Caco-2 (cell line): Measurements from ENCODE around the gene PSMC3. TPM values are rescaled to one million over a fixed set of nuclear protein-coding genes. Genes with fewer than 3 reads are reported as not detected.

Experiments used
- BruUV-seq: library from RNA; stranded (reverse); fragments of 400-500 nt; replicated peaks from 2 replicates; lab custom pipeline; 2021; lab: Mats Ljungman, UMichigan
- CTCF ChIA-PET: fragments of 300-600 bp; sonication (Branson Sonifier 250); formaldehyde crosslinking; loops from one replicate; lab custom pipeline; 2022; ENCODE audit warnings: antibody characterized with exemption; lab: Charles Lee
- POLR2A ChIA-PET: fragments of 300-600 bp; sonication (Branson Sonifier 250); formaldehyde crosslinking; loops from one replicate; lab custom pipeline; 2022; ENCODE audit warnings: antibody characterized with exemption; lab: Charles Lee
- DNase-seq, 2 experiments: peaks; one replicate each; pipeline versions ENCODE4 v3.0.0 to v3.0.0-alpha.2; 2020 to 2022
- H3K27me3 ChIP-seq: replicated peaks from 2 replicates; pipeline ENCODE4 v1.6.0; 2011; ENCODE audit warnings: low read length; ENCODE audit not compliant: control insufficient read depth, insufficient read depth
- H3K36me3 ChIP-seq: 2 replicates; pipeline ENCODE4 v1.5.1; 2011; ENCODE audit warnings: low read length; ENCODE audit not compliant: control insufficient read depth, insufficient read depth
- H3K4me1 ChIP-seq: fragments of 250-450 bp; sonication (Bioruptor Pico); 2 replicates; pipeline ENCODE4 v1.5.1; 2020; ENCODE audit warnings: mild to moderate bottlenecking
- H3K4me3 ChIP-seq: 2 replicates; pipeline ENCODE4 v1.5.1; 2011; ENCODE audit warnings: low read depth, mild to moderate bottlenecking, control low read depth, low read length
- H3K9me3 ChIP-seq: fragments of 250-450 bp; sonication (Bioruptor Pico); 2 replicates; pipeline ENCODE4 v1.5.1; 2020; ENCODE audit warnings: mild to moderate bottlenecking, moderate library complexity
- H3K27ac Mint-ChIP-seq: one replicate; pipeline ENCODE4 v1.8.0; 2022; ENCODE audit warnings: mixed read lengths; ENCODE audit not compliant: unreplicated experiment
- H3K27me3 Mint-ChIP-seq: one replicate; pipeline ENCODE4 v1.8.0; 2022; ENCODE audit warnings: mixed read lengths; ENCODE audit not compliant: insufficient read depth, unreplicated experiment
- H3K36me3 Mint-ChIP-seq: one replicate; pipeline ENCODE4 v1.8.0; 2022; ENCODE audit warnings: mild to moderate bottlenecking, mixed read lengths; ENCODE audit not compliant: insufficient read depth, unreplicated experiment
- H3K4me1 Mint-ChIP-seq: one replicate; pipeline ENCODE4 v1.8.0; 2022; ENCODE audit warnings: low read depth, mixed read lengths; ENCODE audit not compliant: unreplicated experiment
- H3K4me3 Mint-ChIP-seq: one replicate; pipeline ENCODE4 v1.8.0; 2022; ENCODE audit warnings: mild to moderate bottlenecking, moderate library complexity, mixed read lengths; ENCODE audit not compliant: unreplicated experiment
- H3K9me3 Mint-ChIP-seq: one replicate; pipeline ENCODE4 v1.8.0; 2022; ENCODE audit warnings: mixed read lengths; ENCODE audit not compliant: unreplicated experiment
- intact Hi-C: fragments of 100-400 bp; cut with micrococcal nuclease; formaldehyde crosslinking; loops from one replicate; pipeline ENCODE4 v1.10.0; 2022; ENCODE audit not compliant: unreplicated experiment
- total RNA-seq: library from RNA; stranded (reverse); gene quantifications from 2 replicates; pipeline ENCODE4 v1.2.3, GENCODE V29; 2022
- TF ChIP-seq, protein P1 (sequence below), 2 experiments: fragments of 200-600 bp in 1 of 2; IDR thresholded peaks; 1 replicate in 1 of 2; 2 replicates in 1 of 2; pipeline versions ENCODE4 v1.5.1 to v1.8.0; 2011 to 2022; ENCODE audit warnings: antibody characterized with exemption in 1 of 2, control low read depth in 1 of 2, inconsistent platforms in 1 of 2, low read depth in 1 of 2, low read length in 1 of 2, mild to moderate bottlenecking in 1 of 2, moderate library complexity in 1 of 2; ENCODE audit not compliant: insufficient read depth in 1 of 2, severe bottlenecking in 1 of 2, unreplicated experiment in 1 of 2

PSMC3 gene
- total RNA-seq, 1 experiment from 2014 or later = 196 TPM

GRCh38 chr11:47394050-47394321 is 32.3 kb downstream of the PSMC3 start:
- Histone ChIP-seq H3K9me3 (no peaks in the 10 kb centered on the region), H3K4me1 (no peaks in the 10 kb centered on the region), H3K4me3 (no peak overlapping the region), H3K36me3 (no peaks in the 10 kb centered on the region), H3K27me3 (no peaks in the 10 kb centered on the region)
- DNase-seq = no peak
- no TSS peak for BruUV-seq
- TF ChIP-seq, protein P1, sequence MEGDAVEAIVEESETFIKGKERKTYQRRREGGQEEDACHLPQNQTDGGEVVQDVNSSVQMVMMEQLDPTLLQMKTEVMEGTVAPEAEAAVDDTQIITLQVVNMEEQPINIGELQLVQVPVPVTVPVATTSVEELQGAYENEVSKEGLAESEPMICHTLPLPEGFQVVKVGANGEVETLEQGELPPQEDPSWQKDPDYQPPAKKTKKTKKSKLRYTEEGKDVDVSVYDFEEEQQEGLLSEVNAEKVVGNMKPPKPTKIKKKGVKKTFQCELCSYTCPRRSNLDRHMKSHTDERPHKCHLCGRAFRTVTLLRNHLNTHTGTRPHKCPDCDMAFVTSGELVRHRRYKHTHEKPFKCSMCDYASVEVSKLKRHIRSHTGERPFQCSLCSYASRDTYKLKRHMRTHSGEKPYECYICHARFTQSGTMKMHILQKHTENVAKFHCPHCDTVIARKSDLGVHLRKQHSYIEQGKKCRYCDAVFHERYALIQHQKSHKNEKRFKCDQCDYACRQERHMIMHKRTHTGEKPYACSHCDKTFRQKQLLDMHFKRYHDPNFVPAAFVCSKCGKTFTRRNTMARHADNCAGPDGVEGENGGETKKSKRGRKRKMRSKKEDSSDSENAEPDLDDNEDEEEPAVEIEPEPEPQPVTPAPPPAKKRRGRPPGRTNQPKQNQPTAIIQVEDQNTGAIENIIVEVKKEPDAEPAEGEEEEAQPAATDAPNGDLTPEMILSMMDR (IDR thresholded peaks at IDR 0.05; ENCODE audit: insufficient read depth in 1 of 2, low read depth in 1 of 2, low read length in 1 of 2, severe bottlenecking in 1 of 2, unreplicated experiment in 1 of 2) = no peak
- intact Hi-C loops = no loop called here
- ChIA-PET POLR2A (no interaction called here), CTCF (no interaction called here)
- Mint-ChIP-seq H3K4me1 (no peaks in the 10 kb centered on the region), H3K4me3 (no peak overlapping the region), H3K36me3 (no peaks in the 10 kb centered on the region), H3K27me3 (no peaks in the 10 kb centered on the region), H3K27ac (no peak overlapping the region), H3K9me3 (no peaks in the 10 kb centered on the region)

DNA sequence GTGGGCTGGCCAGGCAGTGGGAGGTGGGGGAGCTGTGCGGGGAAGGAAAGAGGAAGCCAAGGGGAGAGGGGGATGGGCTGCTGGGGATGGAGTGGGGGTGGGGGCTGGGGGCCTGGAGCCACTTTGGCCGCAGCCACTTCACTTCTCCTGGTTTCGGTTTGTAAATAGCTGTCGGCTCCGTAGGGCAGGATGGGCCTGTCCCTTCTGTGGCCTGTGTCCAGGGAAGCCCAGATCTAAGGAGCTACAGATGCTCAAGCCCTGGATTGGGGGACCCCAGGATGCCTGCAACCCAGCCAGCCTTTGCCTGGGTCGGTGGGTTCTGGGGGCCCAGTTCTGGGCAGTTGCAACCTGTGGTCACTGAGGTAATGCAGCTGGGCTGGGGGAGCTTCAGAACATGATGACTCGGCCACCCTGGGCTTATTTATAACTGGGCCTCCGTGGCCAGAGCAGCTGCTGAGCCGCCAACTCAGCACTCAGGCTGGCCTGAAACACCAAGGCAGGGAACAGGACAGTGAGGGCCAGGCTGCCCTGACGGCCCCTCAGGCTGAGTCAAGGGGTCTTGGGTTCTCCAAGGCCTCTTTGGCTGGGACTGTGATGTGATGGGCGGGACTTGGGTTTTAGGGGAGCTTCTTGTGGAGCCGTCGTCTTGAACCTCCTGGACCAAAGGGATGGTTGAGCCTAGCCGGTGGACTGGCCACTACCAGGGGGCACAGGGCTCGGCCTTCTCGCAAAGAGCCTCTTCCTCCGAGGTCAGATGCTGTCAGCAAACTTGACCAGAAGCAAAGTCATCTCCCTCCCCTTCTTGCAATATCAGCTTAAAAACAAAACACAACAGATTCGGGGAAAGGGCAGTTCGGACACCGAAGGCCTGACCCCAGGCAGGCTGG is 32.8 kb downstream of the PSMC3 start:
- DNase-seq = no peak
- intact Hi-C loops = no loop called here
- Histone ChIP-seq H3K36me3 (no peaks in the 10 kb centered on the region), H3K4me3 (no peak overlapping the region), H3K4me1 (no peaks in the 10 kb centered on the region), H3K27me3 (no peaks in the 10 kb centered on the region), H3K9me3 (no peaks in the 10 kb centered on the region)
- CTCF ChIA-PET = no interaction called here
- Mint-ChIP-seq H3K36me3 (no peaks in the 10 kb centered on the region), H3K4me3 (no peak overlapping the region), H3K27me3 (no peaks in the 10 kb centered on the region), H3K4me1 (no peaks in the 10 kb centered on the region), H3K27ac (no peak overlapping the region), H3K9me3 (no peaks in the 10 kb centered on the region)
- POLR2A ChIA-PET = no interaction called here
- TF ChIP-seq, protein P1 (IDR thresholded peaks at IDR 0.05; ENCODE audit: insufficient read depth in 1 of 2, low read depth in 1 of 2, low read length in 1 of 2, severe bottlenecking in 1 of 2, unreplicated experiment in 1 of 2) = no peak
- BruUV-seq = no TSS peak

- Mint-ChIP-seq H3K4me1 (no peaks in the 10 kb centered on the region), H3K36me3 (no peaks in the 10 kb centered on the region), H3K27me3 (no peaks in the 10 kb centered on the region), H3K9me3 (no peaks in the 10 kb centered on the region), H3K4me3 (no peak overlapping the region), H3K27ac (no peak overlapping the region)
- no peaks in the 10 kb centered on the region for H3K36me3 ChIP-seq
- ChIA-PET POLR2A (no interaction called here), CTCF (interaction anchor here (0.6 kb wide), 1 partner anchor 15 kb away, joined by 3 read pairs; no protein-coding TSS in a partner anchor)
- H3K4me1 ChIP-seq = no peaks in the 10 kb centered on the region
- TF ChIP-seq, protein P1 (IDR thresholded peaks at IDR 0.05; ENCODE audit: insufficient read depth in 1 of 2, low read depth in 1 of 2, low read length in 1 of 2, severe bottlenecking in 1 of 2, unreplicated experiment in 1 of 2) = no peak
- H3K9me3 ChIP-seq = no peaks in the 10 kb centered on the region
- no TSS peak for BruUV-seq
- intact Hi-C loops = no loop called here
- no peak overlapping the region for H3K4me3 ChIP-seq
- no peaks in the 10 kb centered on the region for H3K27me3 ChIP-seq
- no peak for DNase-seq
Measured at GRCh38 chr11:47392546-47393162, 33.6 kb downstream of the PSMC3 start.
